ENCODE results near the gene SHISA4. TPM values are rescaled to one million over a fixed set of nuclear protein-coding genes. Genes with fewer than 3 reads are reported as not detected.

Gene SHISA4
- total RNA-seq, 1 experiment from 2014 or later: 36.4 TPM

- no peak for DNase-seq (ENCODE audit: low read depth)
- in situ Hi-C loops (cut with HindIII; ENCODE audit: low pct_unique_long_range_greater_than_20kb, low sequenced_read_pairs): no loop called here
Measured at GRCh38 chr1:201941420-201942128, 52.9 kb downstream of the SHISA4 start.

- no peak for DNase-seq (ENCODE audit: low read depth)
- in situ Hi-C loops (cut with HindIII; ENCODE audit: low pct_unique_long_range_greater_than_20kb, low sequenced_read_pairs): no loop called here
Measured at GRCh38 chr1:201942129-201942495, 53.4 kb downstream of the SHISA4 start.

Other genes with a start within 250 kb of the SHISA4 start
- 16.6 and 20.4 TPM in 2 replicates for gene IPO9, start 59.7 kb upstream of the SHISA4 start, total RNA-seq (2014; rRNA removed; shearing (Covaris generic); ENCODE audit: low replicate concordance)
- gene LMOD1, start 57.6 kb downstream of the SHISA4 start, total RNA-seq (2014; rRNA removed; shearing (Covaris generic); ENCODE audit: low replicate concordance): not detected in 2 replicates
- gene TIMM17A, start 66.6 kb downstream of the SHISA4 start, total RNA-seq (2014; rRNA removed; shearing (Covaris generic); ENCODE audit: low replicate concordance): 48.8 and 56.4 TPM in 2 replicates
- gene RNPEP, start 93.8 kb downstream of the SHISA4 start, total RNA-seq (2014; rRNA removed; shearing (Covaris generic); ENCODE audit: low replicate concordance): 139 and 146 TPM in 2 replicates
- gene ELF3, start 121.7 kb downstream of the SHISA4 start, total RNA-seq (2014; rRNA removed; shearing (Covaris generic); ENCODE audit: low replicate concordance): 251 and 255 TPM in 2 replicates
- gene GPR37L1, start 234.0 kb downstream of the SHISA4 start, total RNA-seq (2014; rRNA removed; shearing (Covaris generic); ENCODE audit: low replicate concordance): not detected in 2 replicates